SK-N-SH treated with all-trans-retinoic acid at 6 μM for 48 hours (cell line): ENCODE measurements around the gene ABCA6.

Source experiments
- ATAC-seq: fragments of 200-7000 bp; cut with Tn5 transposase; 3 replicates; pipeline ENCODE4 v1.9.1; 2020; ENCODE audit warnings: mild to moderate bottlenecking, moderate library complexity
- ARNTL ChIP-seq: fragments of 450-650 bp; formaldehyde crosslinking; IDR thresholded peaks from 2 replicates; pipeline ENCODE4 v1.5.0; 2020; ENCODE audit warnings: low read depth, mild to moderate bottlenecking, moderate library complexity, borderline replicate concordance
- BACH2 ChIP-seq: fragments of 250-450 bp; sonication (Bioruptor Pico); IDR thresholded peaks from 2 replicates; pipeline ENCODE4 v1.9.0; 2021; ENCODE audit warnings: mild to moderate bottlenecking, borderline replicate concordance
- CREB5 ChIP-seq: fragments of 250-450 bp; sonication (Bioruptor Pico); IDR thresholded peaks from 2 replicates; pipeline ENCODE4 v1.5.1; 2020; ENCODE audit warnings: low read depth, mild to moderate bottlenecking, moderate library complexity
- CSRNP3 ChIP-seq: fragments of 250-450 bp; sonication (Bioruptor Pico); IDR thresholded peaks from 2 replicates; pipeline ENCODE4 v1.5.1; 2021; ENCODE audit warnings: mild to moderate bottlenecking, moderate library complexity
- ESRRG ChIP-seq: fragments of 250-450 bp; sonication (Bioruptor Pico); IDR thresholded peaks from 2 replicates; pipeline ENCODE4 v1.6.1; 2021; ENCODE audit warnings: mild to moderate bottlenecking
- GLIS3 ChIP-seq: fragments of 250-450 bp; sonication (Bioruptor Pico); IDR thresholded peaks from 2 replicates; pipeline ENCODE4 v1.5.0; 2020; ENCODE audit warnings: mild to moderate bottlenecking, moderate library complexity
- OSR1 ChIP-seq: fragments of 250-450 bp; sonication (Bioruptor Pico); IDR thresholded peaks from 2 replicates; pipeline ENCODE4 v1.8.0; 2022; ENCODE audit warnings: moderate library complexity, mild to moderate bottlenecking, inconsistent platforms
- PATZ1 ChIP-seq: fragments of 250-450 bp; sonication (Bioruptor Pico); IDR thresholded peaks from 2 replicates; pipeline ENCODE4 v1.8.0; 2020; ENCODE audit warnings: mild to moderate bottlenecking, moderate library complexity, borderline replicate concordance
- POU6F1 ChIP-seq: fragments of 250-450 bp; sonication (Bioruptor Pico); IDR thresholded peaks from 2 replicates; pipeline ENCODE4 v1.8.0; 2021; ENCODE audit warnings: low read depth, mild to moderate bottlenecking, moderate library complexity, borderline replicate concordance
- PPARA ChIP-seq: fragments of 250-450 bp; sonication (Bioruptor Pico); IDR thresholded peaks from 2 replicates; pipeline ENCODE4 v1.5.0; 2020; ENCODE audit warnings: mild to moderate bottlenecking, borderline replicate concordance
- RARB ChIP-seq: fragments of 250-450 bp; sonication (Bioruptor Pico); IDR thresholded peaks from 2 replicates; pipeline ENCODE4 v1.8.0; 2021; ENCODE audit warnings: mild to moderate bottlenecking, moderate library complexity
- SNAI2 ChIP-seq: fragments of 250-450 bp; sonication (Bioruptor Pico); IDR thresholded peaks from 2 replicates; pipeline ENCODE4 v1.5.0; 2020; ENCODE audit warnings: mild to moderate bottlenecking, moderate library complexity
- TCF4 ChIP-seq: fragments of 250-450 bp; sonication (Bioruptor Pico); IDR thresholded peaks from 2 replicates; pipeline ENCODE4 v1.8.0; 2021; ENCODE audit warnings: mild to moderate bottlenecking, moderate library complexity, borderline replicate concordance
- TOX ChIP-seq: fragments of 250-450 bp; sonication (Bioruptor Pico); IDR thresholded peaks from 2 replicates; pipeline ENCODE4 v1.8.0; 2021; ENCODE audit warnings: mild to moderate bottlenecking, moderate library complexity, borderline replicate concordance
- TSHZ2 ChIP-seq: fragments of 250-450 bp; sonication (Bioruptor Pico); IDR thresholded peaks from 2 replicates; pipeline ENCODE4 v1.5.0; 2020; ENCODE audit warnings: mild to moderate bottlenecking, moderate library complexity
- ZC3H10 ChIP-seq: fragments of 250-450 bp; sonication (Bioruptor Pico); IDR thresholded peaks from 2 replicates; pipeline ENCODE4 v1.5.1; 2021; ENCODE audit warnings: mild to moderate bottlenecking, moderate library complexity
- ZFP3 ChIP-seq: fragments of 250-450 bp; sonication (Bioruptor Pico); IDR thresholded peaks from 2 replicates; pipeline ENCODE4 v1.5.0; 2020; ENCODE audit warnings: mild to moderate bottlenecking, moderate library complexity
- ZFP30 ChIP-seq: fragments of 450-650 bp; formaldehyde crosslinking; IDR thresholded peaks from 2 replicates; pipeline ENCODE4 v1.5.0; 2022; ENCODE audit warnings: mild to moderate bottlenecking, moderate library complexity
- ZNF565 ChIP-seq: fragments of 450-650 bp; formaldehyde crosslinking; conservative IDR thresholded peaks from 2 replicates; pipeline ENCODE4 v1.5.0; 2020; ENCODE audit warnings: low read depth, mild to moderate bottlenecking, moderate library complexity
- ZNF8 ChIP-seq: fragments of 450-650 bp; formaldehyde crosslinking; IDR thresholded peaks from 2 replicates; pipeline ENCODE4 v1.5.0; 2020; ENCODE audit warnings: mild to moderate bottlenecking, moderate library complexity

ABCA6 gene

GRCh38 chr17:69088643-69089200, 53.0 kb downstream of the ABCA6 start:
- TF ChIP-seq ARNTL (CRISPR knock-in tag) (no peak), RARB (CRISPR knock-in tag) (no peak), TSHZ2 (CRISPR knock-in tag) (no peak), TCF4 (CRISPR knock-in tag) (no peak), ZNF565 (CRISPR knock-in tag) (no peak), ZFP3 (CRISPR knock-in tag) (no peak), POU6F1 (CRISPR knock-in tag) (no peak), PATZ1 (CRISPR knock-in tag) (no peak), CSRNP3 (CRISPR knock-in tag) (no peak), TOX (CRISPR knock-in tag) (no peak), ZC3H10 (CRISPR knock-in tag) (no peak), PPARA (no peak), OSR1 (no peak), BACH2 (CRISPR knock-in tag) (no peak), SNAI2 (CRISPR knock-in tag) (no peak), ZFP30 (CRISPR knock-in tag) (no peak), GLIS3 (CRISPR knock-in tag) (no peak), ZNF8 (CRISPR knock-in tag) (no peak), ESRRG (CRISPR knock-in tag) (no peak), CREB5 (no peak)
- ATAC-seq = no peak

- no peak for TF ChIP-seq POU6F1 (CRISPR knock-in tag)
- no peak for TF ChIP-seq GLIS3 (CRISPR knock-in tag)
- no peak for TF ChIP-seq ESRRG (CRISPR knock-in tag)
- no peak for TF ChIP-seq ZC3H10 (CRISPR knock-in tag)
- no peak for TF ChIP-seq TOX (CRISPR knock-in tag)
- no peak for TF ChIP-seq SNAI2 (CRISPR knock-in tag)
- no peak for ATAC-seq
These were observed 55.1 kb downstream of the ABCA6 start for GRCh38 chr17:69086641-69087040.
